Measurements from ENCODE around the gene GNAQ. TPM values are rescaled to one million over a fixed set of nuclear protein-coding genes. Genes with fewer than 3 reads are reported as not detected.
A peak's percentile ranks its signal among the peaks of the same experiment; 100 is the strongest.
"Not testable (repeated sequence)": the region's sequence is repeated elsewhere in the genome, so short reads cannot be mapped to it uniquely, and the experiment has no call there.

GNAQ gene
- total RNA-seq, 1 donor from 2014 or later: 97.5 TPM

GRCh38 chr9:77712533-77713130, 319.0 kb downstream of the GNAQ start:
- ATAC-seq (no peak), DNase-seq (ENCODE audit: low spot score) (no peak)
- intact Hi-C loops (cut with DNase I): no loop called here

- DNase-seq (ENCODE audit: low spot score) (no peak), ATAC-seq (no peak)
- intact Hi-C loops (cut with DNase I): no loop called here
These were observed 320.5 kb downstream of the GNAQ start for GRCh38 chr9:77710965-77711648.

GRCh38 chr9:77710316-77710715, 321.3 kb downstream of the GNAQ start:
- DNase-seq (ENCODE audit: low spot score) (no peak), ATAC-seq (no peak)
- intact Hi-C loops (cut with DNase I): no loop called here

- no peak for DNase-seq (ENCODE audit: low spot score)
- ATAC-seq: no peak
- intact Hi-C loops (cut with DNase I): no loop called here
These were observed 323.4 kb downstream of the GNAQ start for GRCh38 chr9:77708064-77708815.

- DNase-seq (ENCODE audit: low spot score): peak; percentile 74
These were observed 324.1 kb downstream of the GNAQ start for GRCh38 chr9:77707383-77708063.

GRCh38 chr9:77705636-77706035, 326.0 kb downstream of the GNAQ start:
- DNase-seq (ENCODE audit: low spot score) (no peak), ATAC-seq (no peak)
- intact Hi-C loops (cut with DNase I): no loop called here

More at GRCh38 chr9:77707383-77708063, 324.1 kb downstream of the GNAQ start:
- ATAC-seq: peak; percentile 98
- intact Hi-C loops (cut with DNase I): no loop called here

- intact Hi-C loops (cut with DNase I); DNase-seq (ENCODE audit: low spot score); ATAC-seq: not testable (repeated sequence)
These were observed 328.9 kb downstream of the GNAQ start for GRCh38 chr9:77702521-77703390.

- no peak for DNase-seq (ENCODE audit: low spot score)
- intact Hi-C loops (cut with DNase I): no loop called here
- no peak for ATAC-seq
These were observed 334.2 kb downstream of the GNAQ start for GRCh38 chr9:77697238-77697984.

- intact Hi-C loops (cut with DNase I); DNase-seq (ENCODE audit: low spot score); ATAC-seq: not testable (repeated sequence)
These were observed 340.9 kb downstream of the GNAQ start for GRCh38 chr9:77690723-77691122.

GRCh38 chr9:77690119-77690518, 341.5 kb downstream of the GNAQ start:
- ATAC-seq; intact Hi-C loops (cut with DNase I); DNase-seq (ENCODE audit: low spot score): not testable (repeated sequence)

GRCh38 chr9:77687737-77688136, 343.9 kb downstream of the GNAQ start:
- DNase-seq (ENCODE audit: low spot score); intact Hi-C loops (cut with DNase I); ATAC-seq: not testable (repeated sequence)

GRCh38 chr9:77680581-77680980, 351.0 kb downstream of the GNAQ start:
- intact Hi-C loops (cut with DNase I): no loop called here
- no peak for ATAC-seq
- no peak for DNase-seq (ENCODE audit: low spot score)

- DNase-seq (ENCODE audit: low spot score): no peak
- no peak for ATAC-seq
- intact Hi-C loops (cut with DNase I): no loop called here
These were observed 351.8 kb downstream of the GNAQ start for GRCh38 chr9:77679661-77680368.

GRCh38 chr9:77679088-77679487, 352.5 kb downstream of the GNAQ start:
- no peak for ATAC-seq
- intact Hi-C loops (cut with DNase I): no loop called here
- DNase-seq (ENCODE audit: low spot score): no peak

GRCh38 chr9:77677957-77678535, 353.6 kb downstream of the GNAQ start:
- DNase-seq (ENCODE audit: low spot score) (no peak), ATAC-seq (no peak)
- intact Hi-C loops (cut with DNase I): no loop called here

GRCh38 chr9:77677397-77677796, 354.2 kb downstream of the GNAQ start:
- intact Hi-C loops (cut with DNase I): no loop called here
- ATAC-seq (no peak), DNase-seq (ENCODE audit: low spot score) (no peak)
